NB4 (cell line): ENCODE results near the gene TEX12.

Experiments
- MYC ChIP-seq: IDR thresholded peaks from 2 replicates; pipeline ENCODE4 v1.6.1; 2011; ENCODE audit warnings: low read depth, low read length
- POLR2A ChIP-seq: IDR thresholded peaks from 2 replicates; pipeline ENCODE4 v1.6.1; 2011; ENCODE audit warnings: mild to moderate bottlenecking; ENCODE audit not compliant: insufficient read length; ENCODE audit errors: extremely low read depth
- TF ChIP-seq, protein P1 (sequence below): IDR thresholded peaks from one replicate; pipeline ENCODE4 v1.5.1; 2012; ENCODE audit warnings: low read depth, low read length
- TF ChIP-seq, protein P2 (sequence below): IDR thresholded peaks from 2 replicates; pipeline ENCODE4 v1.6.1; 2011; ENCODE audit warnings: low read depth, low read length

DNA sequence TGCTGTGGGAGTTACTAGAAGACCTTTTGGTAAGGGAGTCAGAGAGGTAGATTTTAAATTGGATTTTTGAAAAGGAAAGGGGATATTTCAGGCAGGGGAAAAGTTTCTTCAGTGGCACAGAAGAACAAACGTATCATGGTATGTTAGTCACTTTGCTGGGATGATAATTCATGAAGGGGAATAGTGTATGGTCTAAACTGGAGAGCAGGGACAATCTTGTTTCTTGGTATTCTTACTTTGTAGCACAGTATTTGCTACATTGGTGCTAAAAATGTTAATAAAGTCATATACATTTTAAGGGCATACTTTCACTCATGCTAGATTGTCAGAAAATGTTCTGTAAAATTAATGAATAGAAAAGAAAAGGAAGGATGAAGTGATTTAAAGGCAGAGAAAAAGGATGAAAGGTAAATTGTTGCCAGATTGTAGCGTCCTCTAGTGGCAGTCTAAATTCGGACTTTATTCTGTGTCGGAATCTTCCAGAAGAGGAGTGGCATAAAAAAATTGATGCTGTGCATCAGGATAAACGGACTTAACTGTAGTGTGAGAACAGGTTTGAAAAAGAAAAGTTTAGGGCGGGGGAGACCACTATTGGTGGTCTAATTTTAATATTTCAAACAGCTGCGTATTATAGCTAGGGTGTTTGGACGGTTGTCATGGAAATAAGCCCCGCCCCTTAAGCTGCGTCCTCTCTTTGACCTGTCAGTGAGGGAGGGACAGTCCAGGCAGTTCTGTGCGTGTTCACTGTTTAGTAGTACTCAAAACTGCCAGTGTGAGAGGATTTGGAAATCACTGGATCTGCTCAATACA is 7.8 kb downstream of the TEX12 start, which contains the start of gene BCO2:
- TF ChIP-seq, protein P1, sequence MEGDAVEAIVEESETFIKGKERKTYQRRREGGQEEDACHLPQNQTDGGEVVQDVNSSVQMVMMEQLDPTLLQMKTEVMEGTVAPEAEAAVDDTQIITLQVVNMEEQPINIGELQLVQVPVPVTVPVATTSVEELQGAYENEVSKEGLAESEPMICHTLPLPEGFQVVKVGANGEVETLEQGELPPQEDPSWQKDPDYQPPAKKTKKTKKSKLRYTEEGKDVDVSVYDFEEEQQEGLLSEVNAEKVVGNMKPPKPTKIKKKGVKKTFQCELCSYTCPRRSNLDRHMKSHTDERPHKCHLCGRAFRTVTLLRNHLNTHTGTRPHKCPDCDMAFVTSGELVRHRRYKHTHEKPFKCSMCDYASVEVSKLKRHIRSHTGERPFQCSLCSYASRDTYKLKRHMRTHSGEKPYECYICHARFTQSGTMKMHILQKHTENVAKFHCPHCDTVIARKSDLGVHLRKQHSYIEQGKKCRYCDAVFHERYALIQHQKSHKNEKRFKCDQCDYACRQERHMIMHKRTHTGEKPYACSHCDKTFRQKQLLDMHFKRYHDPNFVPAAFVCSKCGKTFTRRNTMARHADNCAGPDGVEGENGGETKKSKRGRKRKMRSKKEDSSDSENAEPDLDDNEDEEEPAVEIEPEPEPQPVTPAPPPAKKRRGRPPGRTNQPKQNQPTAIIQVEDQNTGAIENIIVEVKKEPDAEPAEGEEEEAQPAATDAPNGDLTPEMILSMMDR, result peak; percentile 87
- TF ChIP-seq, protein P2, sequence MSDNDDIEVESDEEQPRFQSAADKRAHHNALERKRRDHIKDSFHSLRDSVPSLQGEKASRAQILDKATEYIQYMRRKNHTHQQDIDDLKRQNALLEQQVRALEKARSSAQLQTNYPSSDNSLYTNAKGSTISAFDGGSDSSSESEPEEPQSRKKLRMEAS, result no peak
- no peak for TF ChIP-seq POLR2A
- no peak for TF ChIP-seq MYC
